ENCODE measurements around the gene TOMM40L.
"Not testable (repeated sequence)": the region's sequence is repeated elsewhere in the genome, so short reads cannot be mapped to it uniquely, and the experiment has no call there.

The TOMM40L gene

GRCh38 chr1:161241682-161242081, 15.8 kb downstream of the TOMM40L start:
- Histone ChIP-seq H3K4me1 (ENCODE audit: control insufficient read depth, insufficient read depth, low read length) (no peaks in the 10 kb centered on the region), H3K27ac (ENCODE audit: low read depth, low read length) (no peak overlapping the region), H3K36me3 (ENCODE audit: control insufficient read depth, insufficient read depth, low read length) (no peaks in the 10 kb centered on the region), H3K9me3 (ENCODE audit: control insufficient read depth, insufficient read depth, low read length) (no peaks in the 10 kb centered on the region), H3K9ac (ENCODE audit: low read depth, low read length) (no peak overlapping the region), H3K4me3 (ENCODE audit: low read depth, low read length) (no peak overlapping the region), H3K27me3 (ENCODE audit: control insufficient read depth, insufficient read depth, low read length) (no peaks in the 10 kb centered on the region)

- H3K4me3 ChIP-seq (ENCODE audit: low read depth, low read length): no peak overlapping the region
- H3K9ac ChIP-seq (ENCODE audit: low read depth, low read length): no peak overlapping the region
- no peaks in the 10 kb centered on the region for H3K9me3 ChIP-seq (ENCODE audit: control insufficient read depth, insufficient read depth, low read length)
- H3K27ac ChIP-seq (ENCODE audit: low read depth, low read length): no peak overlapping the region
- no peaks in the 10 kb centered on the region for H3K4me1 ChIP-seq (ENCODE audit: control insufficient read depth, insufficient read depth, low read length)
- no peaks in the 10 kb centered on the region for H3K27me3 ChIP-seq (ENCODE audit: control insufficient read depth, insufficient read depth, low read length)
- no peaks in the 10 kb centered on the region for H3K36me3 ChIP-seq (ENCODE audit: control insufficient read depth, insufficient read depth, low read length)
Measured at GRCh38 chr1:161242313-161242712, 16.5 kb downstream of the TOMM40L start.

- no peak overlapping the region for H3K9ac ChIP-seq (ENCODE audit: low read depth, low read length)
- no peaks in the 10 kb centered on the region for H3K36me3 ChIP-seq (ENCODE audit: control insufficient read depth, insufficient read depth, low read length)
- no peaks in the 10 kb centered on the region for H3K9me3 ChIP-seq (ENCODE audit: control insufficient read depth, insufficient read depth, low read length)
- no peaks in the 10 kb centered on the region for H3K4me1 ChIP-seq (ENCODE audit: control insufficient read depth, insufficient read depth, low read length)
- no peak overlapping the region for H3K4me3 ChIP-seq (ENCODE audit: low read depth, low read length)
- no peak overlapping the region for H3K27ac ChIP-seq (ENCODE audit: low read depth, low read length)
- H3K27me3 ChIP-seq (ENCODE audit: control insufficient read depth, insufficient read depth, low read length): no peaks in the 10 kb centered on the region
Measured at GRCh38 chr1:161244888-161245287, 19.0 kb downstream of the TOMM40L start.

- not testable (repeated sequence) for H3K36me3 ChIP-seq (ENCODE audit: control insufficient read depth, insufficient read depth, low read length); H3K9me3 ChIP-seq (ENCODE audit: control insufficient read depth, insufficient read depth, low read length); H3K4me1 ChIP-seq (ENCODE audit: control insufficient read depth, insufficient read depth, low read length); H3K27ac ChIP-seq (ENCODE audit: low read depth, low read length); H3K27me3 ChIP-seq (ENCODE audit: control insufficient read depth, insufficient read depth, low read length); H3K4me3 ChIP-seq (ENCODE audit: low read depth, low read length); H3K9ac ChIP-seq (ENCODE audit: low read depth, low read length)
Measured at GRCh38 chr1:161250100-161250499, 24.2 kb downstream of the TOMM40L start.

- Histone ChIP-seq H3K4me1 (ENCODE audit: control insufficient read depth, insufficient read depth, low read length) (no peaks in the 10 kb centered on the region), H3K9ac (ENCODE audit: low read depth, low read length) (no peak overlapping the region), H3K4me3 (ENCODE audit: low read depth, low read length) (no peak overlapping the region), H3K9me3 (ENCODE audit: control insufficient read depth, insufficient read depth, low read length) (no peaks in the 10 kb centered on the region), H3K27me3 (ENCODE audit: control insufficient read depth, insufficient read depth, low read length) (no peaks in the 10 kb centered on the region), H3K27ac (ENCODE audit: low read depth, low read length) (no peak overlapping the region), H3K36me3 (ENCODE audit: control insufficient read depth, insufficient read depth, low read length) (no peaks in the 10 kb centered on the region)
Measured at GRCh38 chr1:161250829-161251228, 25.0 kb downstream of the TOMM40L start.

GRCh38 chr1:161251579-161251978, 25.7 kb downstream of the TOMM40L start:
- H3K4me3 ChIP-seq (ENCODE audit: low read depth, low read length): no peak overlapping the region
- H3K9me3 ChIP-seq (ENCODE audit: control insufficient read depth, insufficient read depth, low read length): peaks cover under 1% of the 10 kb centered on the region; the same call in 1 of the 2 replicates
- H3K36me3 ChIP-seq (ENCODE audit: control insufficient read depth, insufficient read depth, low read length): no peaks in the 10 kb centered on the region
- H3K27me3 ChIP-seq (ENCODE audit: control insufficient read depth, insufficient read depth, low read length): no peaks in the 10 kb centered on the region
- H3K27ac ChIP-seq (ENCODE audit: low read depth, low read length): no peak overlapping the region
- no peak overlapping the region for H3K9ac ChIP-seq (ENCODE audit: low read depth, low read length)
- H3K4me1 ChIP-seq (ENCODE audit: control insufficient read depth, insufficient read depth, low read length): no peaks in the 10 kb centered on the region

- H3K27me3 ChIP-seq (ENCODE audit: control insufficient read depth, insufficient read depth, low read length): peaks cover 23% of the 10 kb centered on the region
- H3K9me3 ChIP-seq (ENCODE audit: control insufficient read depth, insufficient read depth, low read length); H3K9ac ChIP-seq (ENCODE audit: low read depth, low read length); H3K36me3 ChIP-seq (ENCODE audit: control insufficient read depth, insufficient read depth, low read length); H3K4me3 ChIP-seq (ENCODE audit: low read depth, low read length); H3K4me1 ChIP-seq (ENCODE audit: control insufficient read depth, insufficient read depth, low read length); H3K27ac ChIP-seq (ENCODE audit: low read depth, low read length): not testable (repeated sequence)
Measured at GRCh38 chr1:161255302-161255701, 29.4 kb downstream of the TOMM40L start.

- Histone ChIP-seq H3K27me3 (ENCODE audit: control insufficient read depth, insufficient read depth, low read length) (peaks cover 31% of the 10 kb centered on the region), H3K4me1 (ENCODE audit: control insufficient read depth, insufficient read depth, low read length) (peaks cover 13% of the 10 kb centered on the region)
- not testable (repeated sequence) for H3K36me3 ChIP-seq (ENCODE audit: control insufficient read depth, insufficient read depth, low read length); H3K9ac ChIP-seq (ENCODE audit: low read depth, low read length); H3K27ac ChIP-seq (ENCODE audit: low read depth, low read length); H3K9me3 ChIP-seq (ENCODE audit: control insufficient read depth, insufficient read depth, low read length); H3K4me3 ChIP-seq (ENCODE audit: low read depth, low read length)
Measured at GRCh38 chr1:161255955-161256520, 30.2 kb downstream of the TOMM40L start.

- H3K4me3 ChIP-seq (ENCODE audit: low read depth, low read length); H3K9ac ChIP-seq (ENCODE audit: low read depth, low read length); H3K36me3 ChIP-seq (ENCODE audit: control insufficient read depth, insufficient read depth, low read length); H3K27ac ChIP-seq (ENCODE audit: low read depth, low read length); H3K9me3 ChIP-seq (ENCODE audit: control insufficient read depth, insufficient read depth, low read length): not testable (repeated sequence)
- Histone ChIP-seq H3K4me1 (ENCODE audit: control insufficient read depth, insufficient read depth, low read length) (peaks cover 16% of the 10 kb centered on the region), H3K27me3 (ENCODE audit: control insufficient read depth, insufficient read depth, low read length) (peaks cover 36% of the 10 kb centered on the region)
Measured at GRCh38 chr1:161257109-161257508, 31.2 kb downstream of the TOMM40L start.

- peaks cover 8% of the 10 kb centered on the region for H3K9me3 ChIP-seq (ENCODE audit: control insufficient read depth, insufficient read depth, low read length)
- H3K4me1 ChIP-seq (ENCODE audit: control insufficient read depth, insufficient read depth, low read length): peaks cover 16% of the 10 kb centered on the region
- no peaks in the 10 kb centered on the region for H3K36me3 ChIP-seq (ENCODE audit: control insufficient read depth, insufficient read depth, low read length)
- peak within 1 kb of the TSS; percentile 75 for H3K4me3 ChIP-seq (ENCODE audit: low read depth, low read length)
- peaks cover 36% of the 10 kb centered on the region for H3K27me3 ChIP-seq (ENCODE audit: control insufficient read depth, insufficient read depth, low read length)
- no peak within 1 kb of the TSS for H3K27ac ChIP-seq (ENCODE audit: low read depth, low read length)
- no peak within 1 kb of the TSS for H3K9ac ChIP-seq (ENCODE audit: low read depth, low read length)
Measured at GRCh38 chr1:161258439-161259344, 32.8 kb downstream of the TOMM40L start, which contains the start of gene PCP4L1. TSS of gene PCP4L1 (plus strand) at chr1:161258745. CDS start at chr1:161258975, 230 bp downstream.

GRCh38 chr1:161259345-161259702, 33.5 kb downstream of the TOMM40L start:
- Histone ChIP-seq H3K27ac (ENCODE audit: low read depth, low read length) (no peak overlapping the region), H3K36me3 (ENCODE audit: control insufficient read depth, insufficient read depth, low read length) (no peaks in the 10 kb centered on the region), H3K9me3 (ENCODE audit: control insufficient read depth, insufficient read depth, low read length) (peaks cover 8% of the 10 kb centered on the region), H3K9ac (ENCODE audit: low read depth, low read length) (no peak overlapping the region), H3K27me3 (ENCODE audit: control insufficient read depth, insufficient read depth, low read length) (peaks cover 36% of the 10 kb centered on the region), H3K4me3 (ENCODE audit: low read depth, low read length) (peak overlapping the region; percentile 75), H3K4me1 (ENCODE audit: control insufficient read depth, insufficient read depth, low read length) (peaks cover 16% of the 10 kb centered on the region)
